Hepatocyte (in vitro differentiated cells): ENCODE data around the gene WWTR1. TPM values are rescaled to one million over a fixed set of nuclear protein-coding genes. Genes with fewer than 3 reads are reported as not detected.

Source experiments
- DNase-seq: peaks from one replicate; pipeline ENCODE4 v3.0.0-alpha.2; 2016; ENCODE audit warnings: low spot score
- H2AFZ ChIP-seq: fragments of 200-600 bp; sonication (generic); 2 replicates; pipeline ENCODE4 v1.6.0; 2016; ENCODE audit warnings: antibody characterized with exemption, mild to moderate bottlenecking
- H3K27ac ChIP-seq: fragments of 200-600 bp; sonication (generic); 2 replicates; pipeline ENCODE4 v1.5.1; 2016; ENCODE audit warnings: mild to moderate bottlenecking
- H3K27me3 ChIP-seq: fragments of 200-600 bp; sonication (generic); 2 replicates; pipeline ENCODE4 v1.6.1; 2016
- H3K36me3 ChIP-seq: fragments of 200-600 bp; sonication (generic); replicated peaks from 2 replicates; pipeline ENCODE4 v1.5.1; 2016; ENCODE audit warnings: low read depth; ENCODE audit not compliant: insufficient read depth
- H3K4me1 ChIP-seq: fragments of 200-600 bp; sonication (generic); 2 replicates; pipeline ENCODE4 v1.5.1; 2016; ENCODE audit warnings: mild to moderate bottlenecking, moderate library complexity; ENCODE audit not compliant: insufficient read depth
- H3K4me2 ChIP-seq: fragments of 200-600 bp; sonication (generic); 2 replicates; pipeline ENCODE4 v1.6.0; 2016
- H3K4me3 ChIP-seq: fragments of 200-600 bp; sonication (generic); 2 replicates; pipeline ENCODE4 v1.5.1; 2016; ENCODE audit warnings: mild to moderate bottlenecking
- H3K79me2 ChIP-seq: fragments of 200-600 bp; sonication (generic); 2 replicates; pipeline ENCODE4 v1.6.0; 2017; ENCODE audit warnings: mild to moderate bottlenecking
- H3K9me2 ChIP-seq: fragments of 200-600 bp; sonication (generic); replicated peaks from 2 replicates; pipeline ENCODE4 v1.6.0; 2017; ENCODE audit warnings: mild to moderate bottlenecking; ENCODE audit not compliant: insufficient read depth
- H3K9me3 ChIP-seq: fragments of 200-600 bp; sonication (generic); 2 replicates; pipeline ENCODE4 v1.5.1; 2016; ENCODE audit warnings: low read depth, mild to moderate bottlenecking
- H4K20me1 ChIP-seq: fragments of 200-600 bp; sonication (generic); 2 replicates; pipeline ENCODE4 v1.6.0; 2016; ENCODE audit warnings: mild to moderate bottlenecking; ENCODE audit not compliant: insufficient read depth, poor library complexity, severe bottlenecking
- EZH2 ChIP-seq: fragments of 200-600 bp; sonication (generic); IDR thresholded peaks from 2 replicates; pipeline ENCODE4 v1.6.1; 2016; ENCODE audit warnings: antibody characterized with exemption, mild to moderate bottlenecking, borderline replicate concordance
- EZH2phosphoT487 ChIP-seq: fragments of 200-600 bp; sonication (generic); IDR thresholded peaks from one replicate; pipeline ENCODE4 v1.6.1; 2018; ENCODE audit warnings: antibody characterized with exemption, mild to moderate bottlenecking, low read depth, moderate library complexity; ENCODE audit not compliant: unreplicated experiment, severe bottlenecking
- WGBS: methylation state at CpG from one replicate; pipeline ENCODE4 v1.1.6; 2016; ENCODE audit warnings: low lambda C conversion rate; ENCODE audit errors: missing lambda C conversion rate; 5-methylcytosine and 5-hydroxymethylcytosine counted together
- polyA plus RNA-seq: library from polyadenylated mRNA; unstranded; fragments of >200 nt; fragmentation: Nextera tagmentation; extraction: Ambion mirVana; gene quantifications from 2 replicates; pipeline ENCODE4 v1.2.1, GENCODE V29; 2016
- total RNA-seq: library from RNA; depleted of rRNA; stranded (reverse); fragments of >200 nt; gene quantifications from 2 replicates; pipeline ENCODE4 v1.2.3, GENCODE V29; 2014
- TF ChIP-seq, protein P1 (sequence below): fragments of 200-600 bp; sonication (generic); IDR thresholded peaks from 2 replicates; pipeline ENCODE4 v1.5.1; 2016; ENCODE audit warnings: antibody characterized with exemption, mild to moderate bottlenecking; ENCODE audit not compliant: poor library complexity

The WWTR1 gene
- total and polyA plus RNA-seq, 2 experiments from 2014 or later = 40.5 to 54.7 TPM

DNA sequence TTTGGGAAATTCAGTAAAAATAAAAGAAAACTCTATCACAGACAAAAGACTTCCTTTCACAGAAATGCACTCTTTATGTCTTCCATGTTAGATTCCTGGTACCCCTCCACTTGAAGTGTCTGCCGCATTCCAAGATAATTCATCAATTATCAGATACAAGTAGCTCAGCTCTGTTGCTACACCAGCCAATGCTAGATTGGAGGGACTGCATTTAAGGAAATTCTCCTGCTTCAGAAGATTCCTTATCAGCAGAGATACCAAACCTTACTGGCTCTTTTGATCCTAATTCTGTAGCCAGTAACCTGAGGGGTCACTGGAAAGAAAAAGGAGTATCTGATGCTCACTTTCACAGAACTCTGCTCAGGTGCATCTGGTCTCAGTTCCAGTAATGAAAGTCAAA, 119.5 kb downstream of the WWTR1 start:
- H4K20me1 ChIP-seq = no peaks in the 10 kb centered on the region
- no peaks in the 10 kb centered on the region for H3K9me3 ChIP-seq
- no peaks in the 10 kb centered on the region for H3K27me3 ChIP-seq
- no peak overlapping the region for H3K4me2 ChIP-seq
- H2AFZ ChIP-seq = no peak overlapping the region
- H3K79me2 ChIP-seq = peaks cover 51% of the 10 kb centered on the region
- TF ChIP-seq, protein P1, sequence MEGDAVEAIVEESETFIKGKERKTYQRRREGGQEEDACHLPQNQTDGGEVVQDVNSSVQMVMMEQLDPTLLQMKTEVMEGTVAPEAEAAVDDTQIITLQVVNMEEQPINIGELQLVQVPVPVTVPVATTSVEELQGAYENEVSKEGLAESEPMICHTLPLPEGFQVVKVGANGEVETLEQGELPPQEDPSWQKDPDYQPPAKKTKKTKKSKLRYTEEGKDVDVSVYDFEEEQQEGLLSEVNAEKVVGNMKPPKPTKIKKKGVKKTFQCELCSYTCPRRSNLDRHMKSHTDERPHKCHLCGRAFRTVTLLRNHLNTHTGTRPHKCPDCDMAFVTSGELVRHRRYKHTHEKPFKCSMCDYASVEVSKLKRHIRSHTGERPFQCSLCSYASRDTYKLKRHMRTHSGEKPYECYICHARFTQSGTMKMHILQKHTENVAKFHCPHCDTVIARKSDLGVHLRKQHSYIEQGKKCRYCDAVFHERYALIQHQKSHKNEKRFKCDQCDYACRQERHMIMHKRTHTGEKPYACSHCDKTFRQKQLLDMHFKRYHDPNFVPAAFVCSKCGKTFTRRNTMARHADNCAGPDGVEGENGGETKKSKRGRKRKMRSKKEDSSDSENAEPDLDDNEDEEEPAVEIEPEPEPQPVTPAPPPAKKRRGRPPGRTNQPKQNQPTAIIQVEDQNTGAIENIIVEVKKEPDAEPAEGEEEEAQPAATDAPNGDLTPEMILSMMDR = no peak
- TF ChIP-seq EZH2 (no peak), EZH2phosphoT487 (no peak)
- no peaks in the 10 kb centered on the region for H3K36me3 ChIP-seq
- no peak overlapping the region for H3K27ac ChIP-seq
- H3K4me1 ChIP-seq = peaks cover 44% of the 10 kb centered on the region
- no peaks in the 10 kb centered on the region for H3K9me2 ChIP-seq
- WGBS = 76% methylated on average over 1 of the region's 1 CpG
- DNase-seq = no peak
- H3K4me3 ChIP-seq = no peak overlapping the region

DNA sequence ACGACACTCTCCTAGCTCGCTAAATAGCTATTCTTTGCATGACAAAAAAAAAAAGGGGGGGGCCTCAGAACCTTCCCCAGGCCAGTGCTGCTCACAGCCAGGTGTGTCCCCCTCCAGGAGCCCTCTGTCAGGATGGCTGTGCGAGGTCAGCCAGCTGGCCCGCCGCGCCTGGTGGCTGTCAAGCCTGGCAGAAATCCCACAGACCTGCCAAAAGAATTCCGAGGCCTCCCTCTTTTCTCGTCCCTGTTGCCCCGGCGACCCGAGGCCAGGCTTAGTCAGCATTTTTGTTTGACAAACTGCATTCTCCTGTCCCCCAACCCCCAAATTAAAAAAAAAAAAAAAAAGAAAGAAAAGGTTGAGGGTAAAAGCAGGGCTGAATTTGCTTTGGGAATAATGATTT, 121.4 kb downstream of the WWTR1 start:
- WGBS = 37% methylated on average over 11 of the region's 11 CpGs
- no peaks in the 10 kb centered on the region for H3K9me3 ChIP-seq
- DNase-seq = peak; percentile 39
- peak overlapping the region; percentile 60 for H3K4me2 ChIP-seq
- H3K4me3 ChIP-seq = no peak overlapping the region
- no peaks in the 10 kb centered on the region for H3K27me3 ChIP-seq
- no peak overlapping the region for H2AFZ ChIP-seq
- H3K9me2 ChIP-seq = no peaks in the 10 kb centered on the region
- H3K79me2 ChIP-seq = peaks cover 64% of the 10 kb centered on the region
- TF ChIP-seq EZH2phosphoT487 = no peak
- no peak for TF ChIP-seq EZH2
- TF ChIP-seq, protein P1 = no peak
- peak overlapping the region; percentile 40 for H3K27ac ChIP-seq
- H3K4me1 ChIP-seq = peaks cover 35% of the 10 kb centered on the region
- H3K36me3 ChIP-seq = no peaks in the 10 kb centered on the region
- H4K20me1 ChIP-seq = no peaks in the 10 kb centered on the region

DNA sequence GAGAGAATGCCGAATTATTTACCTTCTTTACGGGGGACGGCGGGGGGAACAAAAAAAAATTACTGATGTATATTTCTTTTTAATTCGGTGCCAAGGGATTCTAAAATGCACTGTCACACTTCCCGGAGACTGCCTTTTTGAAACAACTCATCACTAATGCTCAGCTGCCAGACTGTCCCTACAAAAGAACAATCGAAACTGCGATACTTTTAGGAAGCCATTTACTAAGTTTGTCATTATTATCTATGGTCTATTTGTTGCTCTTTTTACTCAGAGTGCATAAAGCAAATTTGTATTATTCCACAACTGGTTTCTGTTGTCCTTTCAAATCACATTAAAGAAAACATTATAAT, 122.5 kb downstream of the WWTR1 start:
- Histone ChIP-seq H3K79me2 (peaks cover 68% of the 10 kb centered on the region), H3K4me1 (peaks cover 33% of the 10 kb centered on the region)

More for the DNA sequence above, 122.5 kb downstream of the WWTR1 start:
- H3K9me3 ChIP-seq = no peaks in the 10 kb centered on the region
- H3K4me3 ChIP-seq = no peak overlapping the region
- 60% methylated on average over 8 of the region's 8 CpGs for WGBS
- no peaks in the 10 kb centered on the region for H4K20me1 ChIP-seq
- no peaks in the 10 kb centered on the region for H3K27me3 ChIP-seq
- DNase-seq = no peak
- no peak overlapping the region for H2AFZ ChIP-seq
- TF ChIP-seq, protein P1 = no peak
- TF ChIP-seq EZH2phosphoT487 = no peak
- no peak for TF ChIP-seq EZH2
- H3K27ac ChIP-seq = peak overlapping the region; percentile 40
- H3K4me2 ChIP-seq = peak overlapping the region; percentile 20
- no peaks in the 10 kb centered on the region for H3K36me3 ChIP-seq
- H3K9me2 ChIP-seq = no peaks in the 10 kb centered on the region
